Keratinocyte (primary cell): Measurements from ENCODE around the gene BANK1. TPM values are rescaled to one million over a fixed set of nuclear protein-coding genes. Genes with fewer than 3 reads are reported as not detected.

Experiments
- DNase-seq: peaks from one replicate; pipeline ENCODE4 v3.0.0-alpha.2; 2011; ENCODE audit warnings: low read depth, missing footprints, low spot score
- FAIRE-seq: peaks from 2 replicates; lab custom pipeline; 2011; peaks lifted over from hg19 to GRCh38; lab: Jason Lieb, UNC
- H2AFZ ChIP-seq: 2 replicates; pipeline ENCODE4 v1.6.0; 2012; ENCODE audit warnings: low read length, control low read depth, inconsistent platforms; ENCODE audit not compliant: control insufficient read depth
- H3K27ac ChIP-seq: 2 replicates; pipeline ENCODE4 v1.5.1; 2011; ENCODE audit warnings: low read length; ENCODE audit not compliant: control insufficient read depth, insufficient read depth
- H3K27me3 ChIP-seq: 3 replicates; pipeline ENCODE4 v1.6.0; 2011; ENCODE audit warnings: low read length; ENCODE audit not compliant: control insufficient read depth, insufficient read depth; ENCODE audit errors: extremely low read depth
- H3K36me3 ChIP-seq, 2 experiments: 2 replicates in 1 of 2; 3 replicates in 1 of 2; pipeline ENCODE4 v1.5.1; 2011; ENCODE audit warnings: low read length in 2 of 2, mild to moderate bottlenecking in 1 of 2; ENCODE audit not compliant: control insufficient read depth in 2 of 2, insufficient read depth in 2 of 2; ENCODE audit errors: extremely low read depth in 1 of 2
- H3K4me1 ChIP-seq: 3 replicates; pipeline ENCODE4 v1.5.1; 2011; ENCODE audit warnings: low read length; ENCODE audit not compliant: control insufficient read depth, insufficient read depth; ENCODE audit errors: extremely low read depth
- H3K4me2 ChIP-seq: 3 replicates; pipeline ENCODE4 v1.6.0; 2011; ENCODE audit warnings: low read depth, low read length; ENCODE audit not compliant: control insufficient read depth, insufficient read depth; ENCODE audit errors: extremely low read depth
- H3K4me3 ChIP-seq, 3 experiments: fragments of 200-600 bp in 1 of 3; sonication (generic) in 1 of 3; 2 replicates in 2 of 3; 3 replicates in 1 of 3; pipeline ENCODE4 v1.5.1; 2011 to 2016; ENCODE audit warnings: low read length in 3 of 3, mild to moderate bottlenecking in 3 of 3, control low read depth in 2 of 3, inconsistent platforms in 1 of 3, low read depth in 1 of 3, mixed read lengths in 1 of 3, mixed run types in 1 of 3, moderate library complexity in 1 of 3; ENCODE audit not compliant: control insufficient read depth in 2 of 3, insufficient read depth in 2 of 3; ENCODE audit errors: extremely low read depth in 1 of 3
- H3K79me2 ChIP-seq: 2 replicates; pipeline ENCODE4 v1.6.0; 2012; ENCODE audit warnings: low read length; ENCODE audit not compliant: control insufficient read depth, insufficient read depth
- H3K9ac ChIP-seq: 3 replicates; pipeline ENCODE4 v1.6.0; 2011; ENCODE audit warnings: low read length; ENCODE audit not compliant: control insufficient read depth, insufficient read depth; ENCODE audit errors: extremely low read depth
- H3K9me1 ChIP-seq: 3 replicates; pipeline ENCODE4 v1.6.0; 2011; ENCODE audit warnings: low read length; ENCODE audit not compliant: control insufficient read depth, insufficient read depth; ENCODE audit errors: extremely low read depth
- H3K9me3 ChIP-seq: 2 replicates; pipeline ENCODE4 v1.5.1; 2012; ENCODE audit warnings: low read depth, low read length; ENCODE audit not compliant: control insufficient read depth
- H4K20me1 ChIP-seq: 3 replicates; pipeline ENCODE4 v1.6.0; 2011; ENCODE audit warnings: low read length; ENCODE audit not compliant: control insufficient read depth, insufficient read depth; ENCODE audit errors: extremely low read depth
- EZH2 ChIP-seq: IDR thresholded peaks from one replicate; pipeline ENCODE4 v1.6.1; 2012; ENCODE audit warnings: inconsistent platforms, mild to moderate bottlenecking, low read length, moderate library complexity
- dilution Hi-C: fragments of 300-500 bp; cut with MboI; formaldehyde crosslinking; loops from one replicate; pipeline ENCODE4 v1.7.0; 2020; ENCODE audit warnings: low sequenced_read_pairs; ENCODE audit not compliant: extremely low pct_ligation_motif_present
- polyA plus RNA-seq, 5 experiments: library from polyadenylated mRNA; depleted of rRNA in 3 of 5; stranded (reverse) in 3 of 5; stranded (forward) in 1 of 5; unstranded in 1 of 5; fragments of >200 nt; gene quantifications; 1 replicate in 1 of 5; 2 replicates in 3 of 5; 3 replicates in 1 of 5; pipeline versions ENCODE4 v1.2.1 to v1.2.3, GENCODE V29; 2011 to 2012; ENCODE audit warnings: missing spikeins in 2 of 5, low read depth in 1 of 5, low replicate concordance in 1 of 5
- TF ChIP-seq, protein P1 (sequence below), 3 experiments: IDR thresholded peaks in 1 of 3; conservative IDR thresholded peaks in 1 of 3; optimal IDR thresholded peaks in 1 of 3; 2 replicates in 2 of 3; 3 replicates in 1 of 3; pipeline versions ENCODE3 to v1.5.1; 2011; ENCODE audit warnings: low read length in 3 of 3, mild to moderate bottlenecking in 3 of 3, moderate library complexity in 2 of 3, control low read depth in 1 of 3, inconsistent platforms in 1 of 3; ENCODE audit not compliant: insufficient read depth in 2 of 3; ENCODE audit errors: extremely low read depth in 1 of 3

BANK1 gene
- polyA plus RNA-seq, 1 donor (not counting 4 experiments of a cell fraction or from before 2014, with no cell fraction given), result 0.25 TPM

DNA sequence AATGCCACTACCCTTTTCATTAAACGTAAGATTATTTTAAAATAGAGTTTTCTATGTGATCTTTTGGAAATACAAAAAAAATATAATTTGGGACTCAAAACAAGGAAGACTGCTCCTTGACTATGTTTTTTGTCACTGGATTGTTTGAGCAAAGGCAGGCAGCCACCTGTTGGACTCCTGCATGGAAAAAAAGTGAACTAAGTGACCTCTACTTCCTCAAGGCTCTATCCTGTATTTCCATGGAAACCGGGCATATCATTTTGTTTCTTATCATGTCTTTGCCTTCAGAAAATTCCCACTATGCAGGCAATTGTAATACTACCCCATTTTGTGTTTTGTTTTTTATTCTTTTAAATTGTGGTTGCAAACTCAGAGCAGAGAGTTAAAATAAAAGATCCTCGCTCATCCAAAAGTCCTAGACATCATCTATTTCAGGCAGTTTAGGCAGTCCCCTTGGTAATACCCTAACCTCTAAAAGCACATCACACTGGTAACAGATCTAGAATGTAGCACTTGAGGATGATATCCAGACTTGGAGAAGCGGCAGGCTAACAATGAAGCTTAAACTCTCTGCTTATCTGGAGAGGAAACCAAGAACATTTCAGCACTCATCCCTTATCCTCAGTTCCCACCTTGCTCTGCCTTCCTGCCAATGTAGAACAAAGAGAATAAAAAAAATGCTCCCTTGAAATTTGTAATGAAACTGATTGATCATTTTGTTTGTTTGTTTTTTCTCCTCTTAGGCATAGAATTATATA is 165.7 kb downstream of the BANK1 start:
- Histone ChIP-seq H2AFZ (no peak overlapping the region), H3K4me1 (peaks cover 12% of the 10 kb centered on the region), H4K20me1 (no peaks in the 10 kb centered on the region), H3K9me1 (no peaks in the 10 kb centered on the region), H3K4me3 (no peak overlapping the region), H3K36me3 (no peaks in the 10 kb centered on the region), H3K27ac (no peak overlapping the region), H3K9ac (no peak overlapping the region), H3K79me2 (no peaks in the 10 kb centered on the region), H3K9me3 (no peaks in the 10 kb centered on the region), H3K4me2 (no peak overlapping the region), H3K27me3 (no peaks in the 10 kb centered on the region)
- dilution Hi-C loops, result no loop called here
- TF ChIP-seq, protein P1, sequence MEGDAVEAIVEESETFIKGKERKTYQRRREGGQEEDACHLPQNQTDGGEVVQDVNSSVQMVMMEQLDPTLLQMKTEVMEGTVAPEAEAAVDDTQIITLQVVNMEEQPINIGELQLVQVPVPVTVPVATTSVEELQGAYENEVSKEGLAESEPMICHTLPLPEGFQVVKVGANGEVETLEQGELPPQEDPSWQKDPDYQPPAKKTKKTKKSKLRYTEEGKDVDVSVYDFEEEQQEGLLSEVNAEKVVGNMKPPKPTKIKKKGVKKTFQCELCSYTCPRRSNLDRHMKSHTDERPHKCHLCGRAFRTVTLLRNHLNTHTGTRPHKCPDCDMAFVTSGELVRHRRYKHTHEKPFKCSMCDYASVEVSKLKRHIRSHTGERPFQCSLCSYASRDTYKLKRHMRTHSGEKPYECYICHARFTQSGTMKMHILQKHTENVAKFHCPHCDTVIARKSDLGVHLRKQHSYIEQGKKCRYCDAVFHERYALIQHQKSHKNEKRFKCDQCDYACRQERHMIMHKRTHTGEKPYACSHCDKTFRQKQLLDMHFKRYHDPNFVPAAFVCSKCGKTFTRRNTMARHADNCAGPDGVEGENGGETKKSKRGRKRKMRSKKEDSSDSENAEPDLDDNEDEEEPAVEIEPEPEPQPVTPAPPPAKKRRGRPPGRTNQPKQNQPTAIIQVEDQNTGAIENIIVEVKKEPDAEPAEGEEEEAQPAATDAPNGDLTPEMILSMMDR (optimal IDR thresholded peaks at IDR 0.05 in 1 of 3, IDR thresholded peaks at IDR 0.05 in 1 of 3, conservative IDR thresholded peaks at IDR 0.05 in 1 of 3; ENCODE audit: extremely low read depth in 1 of 3, insufficient read depth in 2 of 3, low read length in 3 of 3), result no peak
- TF ChIP-seq EZH2, result no peak
- no peak for FAIRE-seq
- no peak for DNase-seq

DNA sequence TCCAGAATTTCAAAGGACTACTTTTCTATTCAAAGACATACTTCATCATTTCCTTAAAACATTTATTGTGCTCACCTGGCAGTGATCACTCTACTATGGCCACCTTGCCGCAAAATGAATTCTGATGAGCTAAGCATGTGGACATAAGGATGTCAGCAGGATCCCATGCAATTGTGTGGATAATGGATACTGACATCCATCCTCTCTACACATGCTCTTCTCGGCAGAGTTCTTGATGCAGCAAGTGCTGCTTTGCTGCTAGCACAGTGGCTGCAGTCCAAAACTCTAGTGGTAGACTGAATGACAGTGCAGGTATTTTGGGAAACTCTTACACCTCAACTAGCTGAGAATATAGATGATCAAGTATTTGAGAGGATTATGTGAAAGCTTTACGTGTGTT is 168.0 kb downstream of the BANK1 start:
- no peaks in the 10 kb centered on the region for H4K20me1 ChIP-seq
- H3K9ac ChIP-seq, result no peak overlapping the region
- no peak overlapping the region for H3K27ac ChIP-seq
- no peaks in the 10 kb centered on the region for H3K36me3 ChIP-seq
- H3K27me3 ChIP-seq, result no peaks in the 10 kb centered on the region
- DNase-seq, result no peak
- dilution Hi-C loops, result no loop called here
- no peak overlapping the region for H3K4me2 ChIP-seq
- FAIRE-seq, result peak; percentile 34
- H3K9me3 ChIP-seq, result no peaks in the 10 kb centered on the region
- no peaks in the 10 kb centered on the region for H3K79me2 ChIP-seq
- H3K4me1 ChIP-seq, result peaks cover 11% of the 10 kb centered on the region
- H3K9me1 ChIP-seq, result no peaks in the 10 kb centered on the region
- H3K4me3 ChIP-seq, result no peak overlapping the region
- TF ChIP-seq EZH2, result no peak
- H2AFZ ChIP-seq, result no peak overlapping the region
